Ishikawa (cell line): ENCODE data around the gene MACROD2.

Source experiments
- CEBPB ChIP-seq: IDR thresholded peaks from 2 replicates; pipeline ENCODE4 v1.6.1; 2012
- CREB1 ChIP-seq: IDR thresholded peaks from 2 replicates; pipeline ENCODE4 v1.6.1; 2012; ENCODE audit warnings: low read depth
- EGR1 ChIP-seq: IDR thresholded peaks from 2 replicates; pipeline ENCODE4 v1.6.1; 2012
- EP300 ChIP-seq: IDR thresholded peaks from 2 replicates; pipeline ENCODE4 v1.6.1; 2012; ENCODE audit warnings: borderline replicate concordance
- FOXM1 ChIP-seq: IDR thresholded peaks from 2 replicates; pipeline ENCODE4 v1.6.1; 2012; ENCODE audit warnings: low read depth, borderline replicate concordance
- NFIC ChIP-seq: IDR thresholded peaks from 2 replicates; pipeline ENCODE4 v1.6.1; 2012
- RAD21 ChIP-seq: IDR thresholded peaks from 2 replicates; pipeline ENCODE4 v1.6.1; 2012; ENCODE audit warnings: low read depth
- REST ChIP-seq: IDR thresholded peaks from 2 replicates; pipeline ENCODE4 v1.6.1; 2012; ENCODE audit warnings: low read depth, mild to moderate bottlenecking
- TAF1 ChIP-seq: IDR thresholded peaks from 2 replicates; pipeline ENCODE4 v1.6.1; 2012; ENCODE audit warnings: low read depth, mild to moderate bottlenecking
- TCF12 ChIP-seq: IDR thresholded peaks from 2 replicates; pipeline ENCODE4 v1.6.1; 2012; ENCODE audit warnings: low read depth
- TEAD4 ChIP-seq: IDR thresholded peaks from 2 replicates; pipeline ENCODE4 v1.6.1; 2012
- YY1 ChIP-seq: IDR thresholded peaks from 2 replicates; pipeline ENCODE4 v1.6.1; 2012; ENCODE audit warnings: low read depth
- ZBTB7A ChIP-seq: IDR thresholded peaks from 2 replicates; pipeline ENCODE4 v1.6.1; 2012; ENCODE audit warnings: low read depth
- TF ChIP-seq, protein P1 (sequence below): IDR thresholded peaks from 2 replicates; pipeline ENCODE4 v1.6.1; 2012
- TF ChIP-seq, protein P2 (sequence below): IDR thresholded peaks from 2 replicates; pipeline ENCODE4 v1.6.1; 2012

Gene MACROD2

GRCh38 chr20:14284443-14284842 lies 289.1 kb downstream of the MACROD2 start:
- TF ChIP-seq, protein P1, sequence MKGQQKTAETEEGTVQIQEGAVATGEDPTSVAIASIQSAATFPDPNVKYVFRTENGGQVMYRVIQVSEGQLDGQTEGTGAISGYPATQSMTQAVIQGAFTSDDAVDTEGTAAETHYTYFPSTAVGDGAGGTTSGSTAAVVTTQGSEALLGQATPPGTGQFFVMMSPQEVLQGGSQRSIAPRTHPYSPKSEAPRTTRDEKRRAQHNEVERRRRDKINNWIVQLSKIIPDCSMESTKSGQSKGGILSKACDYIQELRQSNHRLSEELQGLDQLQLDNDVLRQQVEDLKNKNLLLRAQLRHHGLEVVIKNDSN: no peak
- TF ChIP-seq EGR1 (no peak), TCF12 (no peak), TAF1 (no peak), EP300 (no peak), YY1 (no peak), REST (no peak), RAD21 (no peak), CEBPB (no peak), CREB1 (no peak), ZBTB7A (no peak), FOXM1 (no peak), NFIC (no peak), TEAD4 (no peak)
- TF ChIP-seq, protein P2, sequence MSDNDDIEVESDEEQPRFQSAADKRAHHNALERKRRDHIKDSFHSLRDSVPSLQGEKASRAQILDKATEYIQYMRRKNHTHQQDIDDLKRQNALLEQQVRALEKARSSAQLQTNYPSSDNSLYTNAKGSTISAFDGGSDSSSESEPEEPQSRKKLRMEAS: no peak

DNA sequence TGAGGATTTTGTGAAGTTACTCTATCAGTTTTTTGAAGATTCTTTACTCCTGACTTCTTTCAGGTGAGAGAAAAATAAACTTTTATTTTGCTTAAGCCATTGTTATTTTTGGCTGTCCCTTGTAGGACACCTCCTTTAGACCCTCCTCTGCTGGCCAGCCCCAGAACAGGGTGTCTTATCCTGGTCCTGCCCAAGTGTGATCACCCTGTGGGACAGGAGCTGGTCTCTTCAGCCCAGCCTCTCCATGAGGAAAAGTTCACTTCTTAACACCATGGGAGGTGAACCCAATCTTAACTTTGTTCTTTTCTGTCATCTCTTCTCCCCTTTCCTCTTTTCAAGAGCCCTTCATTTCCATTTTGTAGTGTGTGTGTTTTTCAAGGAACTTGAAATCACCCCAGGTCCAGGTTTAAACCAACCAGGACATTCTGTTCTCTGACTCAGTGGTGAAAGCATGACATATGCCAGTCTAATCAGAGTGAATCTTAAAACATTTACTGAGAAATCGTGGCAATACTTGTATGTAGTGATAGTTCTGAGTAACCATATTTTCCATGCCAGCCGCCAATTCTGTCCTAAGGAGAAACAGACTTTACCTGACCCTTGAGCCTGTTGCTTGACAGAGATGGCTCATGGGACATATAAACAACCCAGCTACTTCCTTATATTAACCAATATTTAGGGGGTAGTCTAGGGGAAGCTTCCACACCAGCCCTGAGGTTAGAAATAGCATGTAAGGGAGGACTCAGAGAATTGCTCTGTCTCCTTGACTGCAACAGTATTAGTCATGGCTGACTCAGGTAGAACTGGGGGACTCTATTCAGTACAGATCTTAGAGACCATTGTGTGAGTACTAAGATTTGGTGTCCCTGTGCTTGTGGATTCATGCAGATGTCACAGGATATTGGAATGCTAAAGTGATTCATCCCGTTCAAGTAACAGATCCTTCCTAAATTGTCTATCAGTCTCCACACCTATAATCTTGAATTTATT lies 293.3 kb downstream of the MACROD2 start:
- TF ChIP-seq, protein P2: no peak
- TF ChIP-seq NFIC (no peak), ZBTB7A (no peak), EP300 (no peak), TCF12 (no peak), YY1 (no peak), RAD21 (no peak), TAF1 (no peak), TEAD4 (no peak), CEBPB (no peak), FOXM1 (no peak), CREB1 (no peak), EGR1 (no peak), REST (no peak)
- TF ChIP-seq, protein P1: no peak

- TF ChIP-seq TEAD4 (no peak), TCF12 (no peak), TAF1 (no peak), NFIC (no peak), CREB1 (no peak), FOXM1 (no peak), YY1 (no peak), REST (no peak), EGR1 (no peak), RAD21 (no peak), EP300 (no peak), CEBPB (no peak), ZBTB7A (no peak)
- TF ChIP-seq, protein P2: no peak
- TF ChIP-seq, protein P1: no peak
These were observed 296.2 kb downstream of the MACROD2 start for GRCh38 chr20:14291502-14291901.
